GM23338 (cell line): ENCODE data around the gene MMP19. TPM values are rescaled to one million over a fixed set of nuclear protein-coding genes. Genes with fewer than 3 reads are reported as not detected.

Experiments
- ATAC-seq: fragments of 200-7000 bp; cut with Tn5 transposase; 3 replicates; pipeline ENCODE4 v1.9.1; 2020
- DNase-seq: peaks from one replicate; pipeline ENCODE4 v3.0.0-alpha.2; 2015; ENCODE audit warnings: low spot score
- H2AFZ ChIP-seq: fragments of 200-600 bp; sonication (generic); 2 replicates; pipeline ENCODE4 v1.8.0; 2016; ENCODE audit warnings: antibody characterized with exemption, mild to moderate bottlenecking, moderate library complexity
- H3F3A ChIP-seq: fragments of 200-600 bp; sonication (generic); replicated peaks from 2 replicates; pipeline ENCODE4 v1.8.0; 2017; ENCODE audit warnings: antibody characterized with exemption, mixed run types, low read depth
- H3K27ac ChIP-seq: fragments of 200-600 bp; sonication (generic); 2 replicates; pipeline ENCODE4 v1.6.1; 2016; ENCODE audit warnings: low read depth
- H3K27me3 ChIP-seq: fragments of 200-600 bp; sonication (generic); 2 replicates; pipeline ENCODE4 v1.8.0; 2016; ENCODE audit warnings: mild to moderate bottlenecking, mixed run types, moderate library complexity; ENCODE audit not compliant: insufficient read depth
- H3K36me3 ChIP-seq: fragments of 200-600 bp; sonication (generic); 2 replicates; pipeline ENCODE4 v1.8.0; 2016; ENCODE audit warnings: mild to moderate bottlenecking; ENCODE audit not compliant: insufficient read depth
- H3K4me1 ChIP-seq: fragments of 200-600 bp; sonication (generic); 2 replicates; pipeline ENCODE4 v1.8.0; 2016; ENCODE audit warnings: mild to moderate bottlenecking, moderate library complexity; ENCODE audit not compliant: insufficient read depth
- H3K4me2 ChIP-seq: fragments of 200-600 bp; sonication (generic); 2 replicates; pipeline ENCODE4 v1.7.1; 2017; ENCODE audit warnings: mixed run types
- H3K4me3 ChIP-seq: fragments of 200-600 bp; sonication (generic); 2 replicates; pipeline ENCODE4 v1.6.1; 2016; ENCODE audit warnings: mixed run types
- H3K79me2 ChIP-seq: fragments of 200-600 bp; sonication (generic); replicated peaks from 2 replicates; pipeline ENCODE4 v1.8.0; 2017; ENCODE audit warnings: mild to moderate bottlenecking; ENCODE audit not compliant: insufficient read depth
- H3K9me2 ChIP-seq: fragments of 200-600 bp; sonication (generic); 2 replicates; pipeline ENCODE4 v1.8.0; 2017; ENCODE audit not compliant: insufficient read depth
- H4K20me1 ChIP-seq: fragments of 200-600 bp; sonication (generic); replicated peaks from 2 replicates; pipeline ENCODE4 v1.8.0; 2017; ENCODE audit warnings: mild to moderate bottlenecking; ENCODE audit not compliant: insufficient read depth
- H3K27ac Mint-ChIP-seq: 2 replicates; pipeline ENCODE4 v1.8.0; 2020; ENCODE audit warnings: inconsistent platforms, mild to moderate bottlenecking, moderate library complexity, mixed read lengths
- H3K27me3 Mint-ChIP-seq: 3 replicates; pipeline ENCODE4 v1.8.0; 2022; ENCODE audit warnings: low read depth, mild to moderate bottlenecking, moderate library complexity, mixed read lengths, inconsistent platforms; ENCODE audit not compliant: insufficient read depth, poor library complexity
- H3K36me3 Mint-ChIP-seq: 3 replicates; pipeline ENCODE4 v1.8.0; 2021; ENCODE audit warnings: low read depth, mild to moderate bottlenecking, inconsistent platforms, moderate library complexity, mixed read lengths
- H3K4me1 Mint-ChIP-seq: 3 replicates; pipeline ENCODE4 v1.8.0; 2020; ENCODE audit warnings: mild to moderate bottlenecking, inconsistent platforms, mixed read lengths
- H3K4me3 Mint-ChIP-seq: 3 replicates; pipeline ENCODE4 v1.8.0; 2021; ENCODE audit warnings: moderate library complexity, mild to moderate bottlenecking, inconsistent platforms, mixed read lengths
- H3K9me3 Mint-ChIP-seq: 3 replicates; pipeline ENCODE4 v1.8.0; 2020; ENCODE audit warnings: moderate library complexity, mild to moderate bottlenecking, inconsistent platforms, mixed read lengths
- CREB1 ChIP-seq: fragments of 250-450 bp; sonication (Bioruptor Pico); IDR thresholded peaks from 2 replicates; pipeline ENCODE4 v1.5.0; 2020; ENCODE audit warnings: low read depth, mild to moderate bottlenecking, moderate library complexity
- CTCF ChIP-seq, 2 experiments: fragments of 200-600 bp in 1 of 2; sonication (generic) in 1 of 2; conservative IDR thresholded peaks; 2 replicates each; pipeline versions ENCODE4 v1.5.1 to v1.6.1; 2016 to 2017; ENCODE audit warnings: antibody characterized with exemption in 2 of 2, low read depth in 2 of 2, mild to moderate bottlenecking in 2 of 2, moderate library complexity in 1 of 2
- ETS1 ChIP-seq: IDR thresholded peaks from 2 replicates; pipeline ENCODE4 v1.6.1; 2016; ENCODE audit warnings: antibody characterized with exemption
- EZH2 ChIP-seq: fragments of 200-600 bp; sonication (generic); IDR thresholded peaks from one replicate; pipeline ENCODE4 v1.8.0; 2017; ENCODE audit warnings: antibody characterized with exemption, mild to moderate bottlenecking, low read depth; ENCODE audit not compliant: unreplicated experiment
- EZH2phosphoT487 ChIP-seq: fragments of 200-600 bp; sonication (generic); IDR thresholded peaks from one replicate; pipeline ENCODE4 v1.8.1; 2018; ENCODE audit warnings: antibody characterized with exemption; ENCODE audit not compliant: unreplicated experiment
- JUNB ChIP-seq: IDR thresholded peaks from one replicate; pipeline ENCODE4 v1.6.1; 2016; ENCODE audit warnings: antibody characterized with exemption; ENCODE audit not compliant: unreplicated experiment
- NANOG ChIP-seq: IDR thresholded peaks from 2 replicates; pipeline ENCODE4 v1.6.1; 2016; ENCODE audit warnings: antibody characterized with exemption, borderline replicate concordance
- POLR2AphosphoS5 ChIP-seq: IDR thresholded peaks from 2 replicates; pipeline ENCODE4 v1.6.1; 2016; ENCODE audit warnings: antibody characterized with exemption, low read depth
- STAT1 ChIP-seq: IDR thresholded peaks from one replicate; pipeline ENCODE4 v1.6.1; 2016; ENCODE audit warnings: antibody characterized with exemption; ENCODE audit not compliant: unreplicated experiment
- ZNF114 ChIP-seq: fragments of 250-450 bp; sonication (Bioruptor Pico); IDR thresholded peaks from 2 replicates; pipeline ENCODE4 v1.5.0; 2020; ENCODE audit warnings: mild to moderate bottlenecking, moderate library complexity
- ZNF331 ChIP-seq: fragments of 250-450 bp; sonication (Bioruptor Pico); IDR thresholded peaks from 2 replicates; pipeline ENCODE4 v1.5.0; 2020; ENCODE audit warnings: low read depth, mild to moderate bottlenecking, moderate library complexity
- ZNF462 ChIP-seq: fragments of 250-450 bp; sonication (Bioruptor Pico); IDR thresholded peaks from 2 replicates; pipeline ENCODE4 v1.5.0; 2020; ENCODE audit warnings: mild to moderate bottlenecking, moderate library complexity
- polyA plus RNA-seq: library from polyadenylated mRNA; unstranded; fragments of >200 nt; fragmentation: Nextera tagmentation; extraction: Ambion mirVana; gene quantifications from 2 replicates; pipeline ENCODE4 v1.2.1, GENCODE V29; 2016
- total RNA-seq: library from RNA; depleted of rRNA; stranded (reverse); fragments of >200 nt; shearing (Covaris generic); gene quantifications from 2 replicates; pipeline ENCODE4 v1.2.3, GENCODE V29; 2014
- TF ChIP-seq, protein P1 (sequence below): IDR thresholded peaks from one replicate; pipeline ENCODE4 v1.6.1; 2018; ENCODE audit warnings: antibody characterized with exemption; ENCODE audit not compliant: unreplicated experiment

Gene MMP19
- total and polyA plus RNA-seq, 2 experiments from 2014 or later, result 1.4 to 1.5 TPM

GRCh38 chr12:55845361-55845760 lies 2.6 kb upstream of the MMP19 start:
- peaks cover 8% of the 10 kb centered on the region; the same call in 1 of the 2 replicates for H3K4me1 ChIP-seq
- H3K9me2 ChIP-seq, result peaks cover 4% of the 10 kb centered on the region; the same call in 1 of the 2 replicates
- H3F3A ChIP-seq, result 0 out of 2 replicates have a peak, but pooled peaks cover 3% of the 10 kb centered on the region
- TF ChIP-seq ZNF462 (CRISPR knock-in tag) (no peak), STAT1 (no peak), POLR2AphosphoS5 (no peak), EZH2phosphoT487 (no peak), ZNF331 (CRISPR knock-in tag) (no peak), EZH2 (no peak), ZNF114 (CRISPR knock-in tag) (no peak), ETS1 (no peak), CREB1 (CRISPR knock-in tag) (no peak), JUNB (no peak), NANOG (no peak), CTCF (conservative IDR thresholded peaks at IDR 0.05; ENCODE audit: low read depth in 2 of 2) (no peak)
- TF ChIP-seq, protein P1, sequence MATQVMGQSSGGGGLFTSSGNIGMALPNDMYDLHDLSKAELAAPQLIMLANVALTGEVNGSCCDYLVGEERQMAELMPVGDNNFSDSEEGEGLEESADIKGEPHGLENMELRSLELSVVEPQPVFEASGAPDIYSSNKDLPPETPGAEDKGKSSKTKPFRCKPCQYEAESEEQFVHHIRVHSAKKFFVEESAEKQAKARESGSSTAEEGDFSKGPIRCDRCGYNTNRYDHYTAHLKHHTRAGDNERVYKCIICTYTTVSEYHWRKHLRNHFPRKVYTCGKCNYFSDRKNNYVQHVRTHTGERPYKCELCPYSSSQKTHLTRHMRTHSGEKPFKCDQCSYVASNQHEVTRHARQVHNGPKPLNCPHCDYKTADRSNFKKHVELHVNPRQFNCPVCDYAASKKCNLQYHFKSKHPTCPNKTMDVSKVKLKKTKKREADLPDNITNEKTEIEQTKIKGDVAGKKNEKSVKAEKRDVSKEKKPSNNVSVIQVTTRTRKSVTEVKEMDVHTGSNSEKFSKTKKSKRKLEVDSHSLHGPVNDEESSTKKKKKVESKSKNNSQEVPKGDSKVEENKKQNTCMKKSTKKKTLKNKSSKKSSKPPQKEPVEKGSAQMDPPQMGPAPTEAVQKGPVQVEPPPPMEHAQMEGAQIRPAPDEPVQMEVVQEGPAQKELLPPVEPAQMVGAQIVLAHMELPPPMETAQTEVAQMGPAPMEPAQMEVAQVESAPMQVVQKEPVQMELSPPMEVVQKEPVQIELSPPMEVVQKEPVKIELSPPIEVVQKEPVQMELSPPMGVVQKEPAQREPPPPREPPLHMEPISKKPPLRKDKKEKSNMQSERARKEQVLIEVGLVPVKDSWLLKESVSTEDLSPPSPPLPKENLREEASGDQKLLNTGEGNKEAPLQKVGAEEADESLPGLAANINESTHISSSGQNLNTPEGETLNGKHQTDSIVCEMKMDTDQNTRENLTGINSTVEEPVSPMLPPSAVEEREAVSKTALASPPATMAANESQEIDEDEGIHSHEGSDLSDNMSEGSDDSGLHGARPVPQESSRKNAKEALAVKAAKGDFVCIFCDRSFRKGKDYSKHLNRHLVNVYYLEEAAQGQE, result no peak
- H4K20me1 ChIP-seq, result no peaks in the 10 kb centered on the region
- H3K4me2 ChIP-seq, result no peak overlapping the region
- H2AFZ ChIP-seq, result peak overlapping the region; percentile 59
- Mint-ChIP-seq H3K36me3 (no peaks in the 10 kb centered on the region; the same call in 1 of the 3 replicates), H3K4me3 (no peak overlapping the region), H3K9me3 (no peaks in the 10 kb centered on the region), H3K27me3 (peaks cover 19% of the 10 kb centered on the region), H3K4me1 (peaks cover 30% of the 10 kb centered on the region), H3K27ac (no peak overlapping the region; the same call in 1 of the 2 replicates)
- no peaks in the 10 kb centered on the region for H3K27me3 ChIP-seq
- H3K79me2 ChIP-seq, result no peaks in the 10 kb centered on the region
- no peaks in the 10 kb centered on the region for H3K36me3 ChIP-seq
- ATAC-seq (no peak), DNase-seq (no peak)
- no peak overlapping the region for H3K4me3 ChIP-seq
- no peak overlapping the region for H3K27ac ChIP-seq
